NCI-H526 treated with DMSO at 0.1 percent for 48 hours (cell line): Measurements from ENCODE around the gene TEX9.

ENCODE experiments used
- DNase-seq: peaks from one replicate; lab custom pipeline; 2025; lab: John Stamatoyannopoulos, UW

TEX9 gene

GRCh38 chr15:56445746-56446145 lies 80.5 kb downstream of the TEX9 start:
- no peak for DNase-seq

- DNase-seq, result no peak
These were observed 89.6 kb downstream of the TEX9 start for GRCh38 chr15:56454836-56455235.

DNA sequence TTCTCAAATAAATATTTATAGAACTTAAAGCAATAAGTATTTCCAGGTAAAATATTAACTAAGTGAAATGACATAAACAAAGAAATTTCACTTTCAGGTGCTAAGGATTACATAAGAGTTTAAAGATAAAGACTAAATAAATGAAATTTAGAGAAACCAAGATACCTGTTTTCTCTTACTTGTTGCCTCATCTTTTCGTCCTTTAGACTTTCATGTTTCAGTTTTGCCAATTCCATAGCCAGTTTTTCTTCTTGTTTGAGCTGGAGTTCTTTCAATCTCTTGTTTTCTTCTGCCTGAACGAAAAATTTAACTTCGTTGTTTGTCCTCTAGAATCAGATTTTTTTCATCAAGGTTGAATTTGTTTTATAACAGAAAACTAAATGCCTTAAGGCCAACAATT lies 91.0 kb downstream of the TEX9 start:
- DNase-seq, result no peak

DNA sequence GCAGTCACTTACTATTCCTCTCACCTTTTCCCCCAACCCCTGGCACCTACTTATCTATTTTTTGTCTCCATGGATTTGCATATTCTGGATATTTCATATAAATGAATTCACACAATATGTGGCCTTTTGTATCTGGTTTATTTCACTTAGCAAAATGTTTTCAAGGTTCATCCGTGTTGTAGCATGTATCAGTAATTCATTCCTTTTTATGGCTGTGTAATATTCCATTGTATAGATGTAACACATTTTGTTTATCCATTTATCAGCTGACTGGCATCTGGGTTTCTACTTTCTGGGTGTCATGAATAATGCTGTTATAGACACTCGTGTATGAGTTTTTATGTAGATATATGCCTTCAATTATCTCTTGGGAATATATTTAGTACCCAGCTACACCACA lies 93.9 kb downstream of the TEX9 start:
- DNase-seq, result no peak

DNA sequence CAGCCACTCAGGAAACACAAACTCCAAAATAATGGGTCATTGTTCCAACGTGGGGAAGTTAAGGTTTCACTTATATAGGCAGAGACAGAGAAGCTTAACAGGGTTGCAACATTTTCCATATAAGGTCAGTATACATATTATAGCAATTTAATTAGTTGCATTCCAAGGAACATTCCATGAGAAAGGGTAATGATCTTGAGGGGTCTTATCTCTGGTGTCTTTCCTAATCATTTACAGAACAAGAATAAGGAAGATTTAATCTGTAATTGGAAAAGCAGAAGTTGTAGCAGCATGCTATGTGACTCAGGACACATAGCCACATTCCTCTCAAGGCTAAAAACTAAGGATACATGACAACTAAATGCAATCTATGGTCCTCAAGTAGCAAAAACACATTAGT lies 94.8 kb downstream of the TEX9 start:
- no peak for DNase-seq

GRCh38 chr15:56460947-56461346 lies 95.7 kb downstream of the TEX9 start:
- no peak for DNase-seq

DNA sequence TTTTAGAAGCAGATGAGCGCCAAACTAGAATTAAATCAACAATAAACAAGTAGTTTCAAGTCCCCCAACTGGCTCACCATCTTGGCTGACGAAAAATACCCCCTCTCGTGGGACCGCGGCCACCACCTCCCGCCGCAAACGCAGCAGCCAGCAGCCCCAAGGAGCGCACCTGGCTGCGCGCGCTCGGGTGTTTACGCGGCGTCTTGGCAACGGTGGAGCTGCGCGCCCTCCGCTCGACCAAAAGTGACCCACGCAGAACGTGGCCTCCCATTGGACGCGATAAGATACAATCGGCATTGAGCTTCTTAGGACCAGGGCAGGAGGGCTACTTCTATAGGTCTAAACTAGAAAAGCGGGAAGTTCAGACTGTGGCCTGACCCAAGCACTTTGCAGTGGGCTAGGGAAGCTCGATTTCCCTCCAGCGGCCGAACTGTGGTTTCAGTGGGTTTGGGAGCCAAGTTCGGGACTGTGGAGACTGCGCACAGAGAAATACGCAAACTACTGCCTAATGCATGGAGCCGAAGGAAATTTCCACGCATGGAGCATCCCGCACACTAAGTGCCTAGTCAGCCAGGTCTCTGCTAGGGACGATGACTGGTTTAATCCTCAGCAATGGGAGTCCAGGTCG lies 99.8 kb downstream of the TEX9 start, which contains the start of gene MNS1:
Gene MNS1 (minus strand): TSS at position 245 of the 628 bp plus-strand sequence. CDS start 165 bp downstream, at position 80.
- DNase-seq, result peak; percentile 93

GRCh38 chr15:56467616-56468015 lies 102.4 kb downstream of the TEX9 start:
- no peak for DNase-seq

GRCh38 chr15:56468401-56468800 lies 103.2 kb downstream of the TEX9 start:
- DNase-seq, result no peak

- no peak for DNase-seq
These were observed 104.3 kb downstream of the TEX9 start for GRCh38 chr15:56469483-56469882.

- no peak for DNase-seq
These were observed 106.3 kb downstream of the TEX9 start for GRCh38 chr15:56471440-56472069.

GRCh38 chr15:56472278-56472677 lies 107.1 kb downstream of the TEX9 start:
- DNase-seq, result no peak

GRCh38 chr15:56473017-56473416 lies 107.8 kb downstream of the TEX9 start:
- DNase-seq, result no peak

- DNase-seq, result no peak
These were observed 110.1 kb downstream of the TEX9 start for GRCh38 chr15:56475351-56475750.
